ENCODE data around the gene TPD52L2.

TPD52L2 gene

GRCh38 chr20:63935447-63935846 is 70.4 kb downstream of the TPD52L2 start:
- no peak for DNase-seq

- no peak for DNase-seq
Observed at GRCh38 chr20:63937596-63937995, 72.5 kb downstream of the TPD52L2 start.

GRCh38 chr20:63939061-63939935 is 74.2 kb downstream of the TPD52L2 start:
- no peak for DNase-seq

GRCh38 chr20:63940071-63940471 is 75.0 kb downstream of the TPD52L2 start:
- no peak for DNase-seq

GRCh38 chr20:63940472-63941266 is 75.6 kb downstream of the TPD52L2 start:
- no peak for DNase-seq

Data from activated naive CD4-positive, alpha-beta T cell treated with anti-CD3 and anti-CD28 coated beads, Interleukin-2, amount 50 U/mL, for 16 hours (primary cell).